SKM-1 (cell line): ENCODE data around the gene GABRR3.
"Not testable (repeated sequence)": the region's sequence is repeated elsewhere in the genome, so short reads cannot be mapped to it uniquely, and the experiment has no call there.

ENCODE experiments used
- DNase-seq: peaks from one replicate; lab custom pipeline; 2025; ENCODE audit not compliant: unreplicated experiment; lab: John Stamatoyannopoulos, UW

The GABRR3 gene

DNA sequence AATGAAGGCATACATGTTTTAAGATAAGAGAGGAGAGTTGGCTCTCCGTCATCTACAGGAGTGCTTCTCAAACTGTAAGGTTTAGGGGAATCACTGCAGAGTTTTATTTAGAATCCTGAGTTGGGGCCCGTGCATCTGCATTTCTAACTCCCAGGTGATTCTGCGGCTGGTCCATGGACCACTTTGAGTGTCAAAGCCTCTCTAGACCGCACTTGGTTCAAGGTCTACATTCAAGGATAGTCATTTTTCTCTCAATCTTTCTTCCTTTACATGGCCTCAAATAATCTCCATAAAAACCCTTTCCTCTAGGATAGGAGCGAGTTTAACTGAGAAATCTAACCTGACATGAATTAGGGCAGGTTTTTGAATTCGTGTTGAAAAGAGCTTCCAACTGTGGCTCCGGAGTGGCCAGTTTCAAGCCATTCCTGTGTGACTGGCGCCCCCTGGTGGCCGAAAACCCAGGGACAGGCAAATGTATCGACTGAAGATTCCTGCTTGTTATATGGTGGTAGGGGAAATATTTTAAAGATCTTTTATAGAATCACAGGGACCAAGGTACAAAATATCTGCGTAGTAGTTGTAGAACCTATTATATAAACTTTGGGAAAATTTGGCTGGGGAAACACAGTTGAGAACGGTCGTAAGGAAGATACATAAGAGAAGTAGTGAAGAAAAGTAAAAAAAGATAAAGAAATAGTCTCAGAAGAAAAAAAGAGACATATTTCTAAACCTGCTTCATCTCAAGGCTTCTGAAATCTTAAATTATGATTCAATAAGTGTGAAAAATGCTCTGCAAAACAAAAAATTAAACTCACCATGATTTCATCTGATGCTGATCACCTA, 11.9 kb downstream of the GABRR3 start:
- peak; percentile 40 for DNase-seq

GRCh38 chr3:98021830-98022560, 13.1 kb downstream of the GABRR3 start:
- no peak for DNase-seq

DNA sequence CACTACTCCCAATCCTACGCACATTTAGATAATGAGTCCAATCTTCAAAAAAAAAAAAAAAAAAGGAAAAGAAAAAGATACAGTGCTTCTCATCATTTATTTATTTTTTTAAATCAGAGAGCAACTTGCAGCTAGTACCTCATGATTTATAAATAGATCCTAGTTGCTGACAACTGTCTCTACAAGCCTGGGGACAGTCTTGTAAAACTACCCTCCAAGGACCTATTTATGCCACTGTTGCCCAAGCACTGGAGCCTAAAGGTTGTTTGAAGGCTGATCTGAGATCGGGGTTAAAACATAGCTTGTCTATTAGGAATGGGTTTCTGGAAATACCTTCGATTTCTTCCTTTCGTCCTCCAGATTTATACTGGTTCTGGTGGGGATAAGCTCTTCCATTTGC, 14.7 kb downstream of the GABRR3 start:
- DNase-seq = no peak

- DNase-seq = no peak
These were observed 16.8 kb downstream of the GABRR3 start for GRCh38 chr3:98018301-98018700.

GRCh38 chr3:98014268-98014585, 20.9 kb downstream of the GABRR3 start:
- no peak for DNase-seq

GRCh38 chr3:98013411-98014267, 21.5 kb downstream of the GABRR3 start:
- DNase-seq = no peak

DNA sequence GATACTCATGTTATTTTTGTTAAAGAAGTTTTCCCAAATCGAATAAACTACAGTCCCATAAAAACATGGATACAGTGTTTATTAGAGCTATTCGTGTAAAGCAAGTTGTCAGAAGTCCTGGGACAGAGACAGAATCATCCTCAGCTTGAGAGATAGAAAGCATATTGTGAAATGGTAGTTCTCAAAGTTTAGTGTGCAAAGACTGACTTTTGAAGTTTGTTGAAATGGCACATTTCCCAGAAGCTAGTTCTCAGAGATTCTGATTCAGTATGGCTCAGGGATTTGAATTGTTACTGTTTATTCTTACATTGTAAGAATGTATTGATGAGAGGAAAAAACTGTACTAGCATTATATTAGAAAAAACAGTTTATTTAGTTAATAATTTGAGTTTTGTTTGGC, 22.1 kb downstream of the GABRR3 start:
- DNase-seq = no peak

GRCh38 chr3:98010883-98011449, 24.1 kb downstream of the GABRR3 start:
- not testable (repeated sequence) for DNase-seq

- no peak for DNase-seq
These were observed 24.8 kb downstream of the GABRR3 start for GRCh38 chr3:98010194-98010882.

DNA sequence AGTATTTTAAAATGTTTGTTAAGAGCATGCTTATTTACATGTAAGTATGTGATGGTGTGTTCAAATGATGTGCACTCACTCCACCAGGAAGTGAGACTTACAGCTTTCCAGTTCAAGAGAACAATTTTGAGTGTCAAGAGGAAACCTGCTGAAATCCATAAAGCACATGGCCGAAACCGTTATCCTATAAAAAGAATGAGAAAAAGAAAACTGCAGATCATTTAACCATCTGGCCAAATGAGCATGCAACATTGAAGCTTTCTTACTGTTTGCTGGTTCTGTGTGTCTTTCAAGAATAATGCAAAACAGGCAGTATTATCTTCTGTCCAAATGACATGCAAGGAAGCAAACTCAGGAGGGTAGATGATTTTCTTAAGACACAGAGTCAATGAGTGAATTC, 26.3 kb downstream of the GABRR3 start:
- DNase-seq = no peak

GRCh38 chr3:98005438-98005837, 29.7 kb downstream of the GABRR3 start:
- no peak for DNase-seq

DNA sequence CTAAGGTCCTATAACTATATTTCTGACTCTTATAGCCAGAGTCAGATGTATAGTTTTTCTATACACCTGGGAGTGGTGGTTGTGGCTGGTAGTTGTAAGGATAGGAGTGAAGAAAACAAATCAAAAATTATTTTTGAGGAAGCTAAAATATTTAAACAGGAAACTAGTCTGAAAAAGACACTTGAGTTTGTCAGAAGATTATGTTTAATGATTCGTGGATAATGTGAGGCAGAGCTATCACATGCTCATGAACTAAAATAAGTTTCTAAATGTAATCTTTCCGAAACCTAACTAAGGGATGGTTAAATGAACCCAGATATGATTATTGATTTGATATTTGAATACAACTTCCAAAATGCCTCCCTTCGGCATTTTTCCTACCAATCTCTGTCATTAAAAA, 30.4 kb downstream of the GABRR3 start:
- no peak for DNase-seq

GRCh38 chr3:98003306-98003969, 31.7 kb downstream of the GABRR3 start:
- DNase-seq = no peak

DNA sequence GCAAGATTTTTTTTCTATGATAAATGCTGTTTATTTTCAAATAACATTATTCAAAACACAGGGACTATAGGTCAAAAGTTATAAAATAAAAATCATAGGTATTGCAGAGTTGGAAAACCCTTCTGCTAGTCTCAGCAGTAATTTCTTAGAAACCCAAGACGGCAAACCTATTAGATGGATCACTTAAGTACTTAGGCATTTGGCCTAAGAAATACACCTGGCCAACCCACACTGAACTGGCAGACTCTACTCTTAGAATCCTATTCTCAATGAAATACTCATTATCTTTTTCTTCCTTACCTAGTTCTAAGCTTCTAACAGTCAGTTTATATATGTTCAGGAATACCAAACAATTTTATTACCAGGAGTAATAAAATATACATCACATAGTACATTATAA, 32.4 kb downstream of the GABRR3 start:
- no peak for DNase-seq

GRCh38 chr3:97999994-98000393, 35.1 kb downstream of the GABRR3 start:
- DNase-seq = no peak

GRCh38 chr3:97999103-97999502, 36.0 kb downstream of the GABRR3 start:
- no peak for DNase-seq

GRCh38 chr3:97996988-97997387, 38.1 kb downstream of the GABRR3 start:
- no peak for DNase-seq

DNA sequence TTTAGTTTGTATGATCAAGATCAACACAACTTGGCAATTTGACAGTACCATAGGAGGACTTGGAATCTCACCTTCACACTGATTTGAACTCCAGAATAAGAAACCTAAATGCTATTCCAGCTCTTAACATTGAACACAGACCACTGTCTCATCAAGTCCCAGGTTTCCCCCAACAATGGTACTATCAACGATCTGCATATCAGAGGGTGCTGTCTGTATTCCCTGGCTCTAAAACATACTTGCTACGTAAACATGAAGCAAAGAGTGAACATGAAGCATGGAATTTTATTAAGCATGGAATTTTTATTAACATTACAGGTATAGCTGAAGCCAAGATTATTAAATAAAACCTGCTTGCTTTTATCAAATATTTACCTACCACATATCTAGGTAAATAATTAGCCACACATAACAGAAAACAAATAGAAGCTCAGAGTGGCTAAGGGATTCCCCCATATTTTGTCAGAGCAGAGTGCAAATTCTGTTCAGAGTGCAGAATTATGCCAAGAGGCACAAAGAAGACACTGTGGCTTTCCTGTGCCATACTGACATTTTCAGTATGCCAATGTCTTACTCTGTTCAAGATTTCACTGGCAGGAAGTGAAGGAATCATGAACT, 40.7 kb downstream of the GABRR3 start:
- DNase-seq = no peak

DNA sequence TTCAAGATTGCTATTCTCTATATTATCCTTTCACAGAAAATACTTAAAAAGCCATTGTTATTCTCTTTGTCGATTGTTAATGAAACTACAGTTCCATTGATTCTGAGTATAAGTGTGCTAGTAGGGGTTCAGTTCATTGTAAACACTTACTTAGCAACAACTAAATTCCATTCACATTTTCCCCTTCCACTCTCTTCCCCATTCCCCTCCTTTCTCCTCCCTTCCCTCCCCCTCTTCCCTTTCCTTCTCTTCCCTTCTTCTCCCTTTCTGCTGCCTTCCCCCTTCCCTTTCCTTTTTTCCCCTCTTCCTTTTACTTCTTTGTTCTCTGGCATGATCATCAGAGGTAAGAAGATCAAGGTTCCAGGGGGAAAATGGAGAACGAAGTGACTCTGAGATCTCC, 41.6 kb downstream of the GABRR3 start:
- no peak for DNase-seq
